PC-3 (cell line): ENCODE data around the gene ITK. TPM values are rescaled to one million over a fixed set of nuclear protein-coding genes. Genes with fewer than 3 reads are reported as not detected.

Experiments used
- ATAC-seq: fragments of 200-7000 bp; cut with Tn5 transposase; 2 replicates; pipeline ENCODE4 v1.9.1; 2020; ENCODE audit warnings: mild to moderate bottlenecking, moderate library complexity
- BruUV-seq: library from RNA; stranded (reverse); fragments of 400-500 nt; replicated peaks from 2 replicates; lab custom pipeline; 2021; lab: Mats Ljungman, UMichigan
- CTCF ChIA-PET: fragments of 300-600 bp; sonication (Branson Sonifier 250); formaldehyde crosslinking; loops from one replicate; lab custom pipeline; 2022; ENCODE audit warnings: antibody characterized with exemption; lab: Charles Lee
- POLR2A ChIA-PET: fragments of 300-600 bp; sonication (Branson Sonifier 250); formaldehyde crosslinking; loops from one replicate; lab custom pipeline; 2022; ENCODE audit warnings: antibody characterized with exemption; ENCODE audit not compliant: unreplicated experiment; lab: Charles Lee
- DNase-seq: peaks from one replicate; pipeline ENCODE4 v3.0.0-alpha.2; 2015
- H2AFZ ChIP-seq: fragments of 300-600 bp; sonication (generic); 2 replicates; pipeline ENCODE4 v1.6.0; 2016; ENCODE audit warnings: antibody characterized with exemption, low read length
- H3F3A ChIP-seq: fragments of 300-600 bp; sonication (generic); one replicate; pipeline ENCODE4 v1.6.0; 2017; ENCODE audit warnings: antibody characterized with exemption, low read length, control low read depth, mild to moderate bottlenecking; ENCODE audit not compliant: unreplicated experiment
- H3K27ac ChIP-seq: fragments of 300-600 bp; sonication (generic); 2 replicates; pipeline ENCODE4 v1.5.1; 2016; ENCODE audit warnings: mild to moderate bottlenecking, low read length
- H3K27me3 ChIP-seq: fragments of 300-600 bp; sonication (generic); 2 replicates; pipeline ENCODE4 v1.6.1; 2016; ENCODE audit warnings: low read length, mixed read lengths
- H3K36me3 ChIP-seq: fragments of 300-600 bp; sonication (generic); 2 replicates; pipeline ENCODE4 v1.6.1; 2016; ENCODE audit warnings: low read depth, mixed run types, low read length, mixed read lengths
- H3K4me1 ChIP-seq: fragments of 300-600 bp; sonication (generic); 2 replicates; pipeline ENCODE4 v1.5.1; 2016; ENCODE audit warnings: low read length; ENCODE audit not compliant: insufficient read depth
- H3K4me2 ChIP-seq: fragments of 300-600 bp; sonication (generic); 2 replicates; pipeline ENCODE4 v1.6.0; 2016; ENCODE audit warnings: low read length
- H3K4me3 ChIP-seq: fragments of 300-600 bp; sonication (generic); 2 replicates; pipeline ENCODE4 v1.5.1; 2016; ENCODE audit warnings: mild to moderate bottlenecking, low read length, mixed read lengths
- H3K79me2 ChIP-seq: fragments of 300-600 bp; sonication (generic); 2 replicates; pipeline ENCODE4 v1.6.1; 2017; ENCODE audit warnings: low read length, mixed read lengths
- H3K9ac ChIP-seq: fragments of 300-600 bp; sonication (generic); 2 replicates; pipeline ENCODE4 v1.6.0; 2016; ENCODE audit warnings: mild to moderate bottlenecking, low read length
- H3K9me2 ChIP-seq: fragments of 300-600 bp; sonication (generic); replicated peaks from 2 replicates; pipeline ENCODE4 v1.6.1; 2016; ENCODE audit warnings: mixed run types, low read length, mixed read lengths
- H3K9me3 ChIP-seq: fragments of 300-600 bp; sonication (generic); 2 replicates; pipeline ENCODE4 v1.6.1; 2016; ENCODE audit warnings: low read length, mixed read lengths
- H4K20me1 ChIP-seq: fragments of 300-600 bp; sonication (generic); 2 replicates; pipeline ENCODE4 v1.6.1; 2016; ENCODE audit warnings: low read length, mixed read lengths
- CTCF ChIP-seq: fragments of 300-600 bp; sonication (generic); conservative IDR thresholded peaks from 2 replicates; pipeline ENCODE4 v1.5.1; 2017; ENCODE audit warnings: antibody characterized with exemption, low read depth, mild to moderate bottlenecking, low read length
- EZH2 ChIP-seq: fragments of 300-600 bp; sonication (generic); IDR thresholded peaks from one replicate; pipeline ENCODE4 v1.6.1; 2017; ENCODE audit warnings: antibody characterized with exemption, mild to moderate bottlenecking, low read length; ENCODE audit not compliant: unreplicated experiment
- EZH2phosphoT487 ChIP-seq: fragments of 300-600 bp; sonication (generic); IDR thresholded peaks from 2 replicates; pipeline ENCODE4 v1.6.1; 2018; ENCODE audit warnings: mild to moderate bottlenecking, antibody characterized with exemption, low read length, borderline replicate concordance
- intact Hi-C: fragments of 100-400 bp; cut with micrococcal nuclease; formaldehyde crosslinking; loops from 2 replicates; pipeline ENCODE4 v1.9.0; 2023
- total RNA-seq: library from RNA; depleted of rRNA; stranded (reverse); fragments of >200 nt; gene quantifications from 2 replicates; pipeline ENCODE4 v1.2.3, GENCODE V29; 2014

Gene ITK
- total RNA-seq, 1 experiment from 2014 or later, result 0.69 TPM

- Histone ChIP-seq H3K9me2 (no peaks in the 10 kb centered on the region), H3K79me2 (no peaks in the 10 kb centered on the region), H3K9me3 (no peaks in the 10 kb centered on the region), H3K27me3 (no peaks in the 10 kb centered on the region), H3K4me2 (no peak overlapping the region), H2AFZ (no peak overlapping the region), H3K4me1 (no peaks in the 10 kb centered on the region), H3K4me3 (no peak overlapping the region), H3F3A (no peaks in the 10 kb centered on the region), H3K9ac (no peak overlapping the region), H4K20me1 (no peaks in the 10 kb centered on the region; the same call in 1 of the 2 replicates), H3K36me3 (no peaks in the 10 kb centered on the region; the same call in 1 of the 2 replicates), H3K27ac (no peak overlapping the region)
- ChIA-PET CTCF (interaction anchor here (0.7 to 2.2 kb wide), 4 partner anchors 11 to 1992 kb away, joined by 3 to 15 read pairs (median 3); partner anchors contain the start of gene MED7), POLR2A (interaction anchor here (0.6 to 1.0 kb wide), 2 partner anchors 11 to 298 kb away, joined by 3 to 6 read pairs; partner anchors contain the start of gene MED7)
- ATAC-seq (no peak), DNase-seq (no peak)
- BruUV-seq, result no TSS peak
- intact Hi-C loops, result loop anchor here (1.0 to 5.0 kb wide), 3 partner anchors 296 to 1993 kb away; no protein-coding TSS in a partner anchor
- TF ChIP-seq CTCF, result no peak
Measured at GRCh38 chr5:157132281-157132612, 48.4 kb upstream of the ITK start.

- Histone ChIP-seq H3K27me3 (no peaks in the 10 kb centered on the region), H3K36me3 (peaks cover 22% of the 10 kb centered on the region), H3K9me2 (no peaks in the 10 kb centered on the region), H3K4me1 (peaks cover 7% of the 10 kb centered on the region; the same call in 1 of the 2 replicates), H3K27ac (no peak overlapping the region), H3K4me3 (no peak overlapping the region), H3K4me2 (no peak overlapping the region), H3K9me3 (no peaks in the 10 kb centered on the region), H4K20me1 (no peaks in the 10 kb centered on the region; the same call in 1 of the 2 replicates), H3F3A (no peaks in the 10 kb centered on the region), H3K9ac (no peak overlapping the region), H2AFZ (no peak overlapping the region), H3K79me2 (peaks cover 53% of the 10 kb centered on the region)
- TF ChIP-seq CTCF (no peak), EZH2phosphoT487 (no peak), EZH2 (no peak)
- no peak for ATAC-seq
- intact Hi-C loops, result no loop called here
- CTCF ChIA-PET, result no interaction called here
- BruUV-seq, result no TSS peak
- POLR2A ChIA-PET, result no interaction called here
- DNase-seq, result no peak
Measured at GRCh38 chr5:157137691-157138090, 42.9 kb upstream of the ITK start.
